Nephron progenitor cell (in vitro differentiated cells): ENCODE data around the gene NCL.

Experiments used
- DNase-seq: peaks from one replicate; pipeline ENCODE4 v3.0.0; 2021
- H3K27ac Mint-ChIP-seq: 2 replicates; pipeline ENCODE4 v1.8.0; 2021; ENCODE audit warnings: mild to moderate bottlenecking, moderate library complexity, mixed read lengths
- H3K27me3 Mint-ChIP-seq: 2 replicates; pipeline ENCODE4 v1.8.0; 2021; ENCODE audit warnings: mild to moderate bottlenecking, low read depth, mixed read lengths; ENCODE audit not compliant: poor library complexity
- H3K36me3 Mint-ChIP-seq: 2 replicates; pipeline ENCODE4 v1.8.0; 2021; ENCODE audit warnings: low read depth, mixed read lengths
- H3K4me1 Mint-ChIP-seq: 2 replicates; pipeline ENCODE4 v1.8.0; 2021; ENCODE audit warnings: mixed read lengths
- H3K4me3 Mint-ChIP-seq: 2 replicates; pipeline ENCODE4 v1.8.0; 2021; ENCODE audit warnings: mild to moderate bottlenecking, moderate library complexity, mixed read lengths
- H3K9me3 Mint-ChIP-seq: 2 replicates; pipeline ENCODE4 v1.8.0; 2021; ENCODE audit warnings: mild to moderate bottlenecking, moderate library complexity, mixed read lengths
- CTCF ChIP-seq: fragments of 200-600 bp; sonication (generic); IDR thresholded peaks from 2 replicates; pipeline ENCODE4 v1.5.0; 2021; ENCODE audit warnings: antibody characterized with exemption

The NCL gene

GRCh38 chr2:231497651-231498050 is 33.4 kb upstream of the NCL start:
- H3K9me3 Mint-ChIP-seq: no peaks in the 10 kb centered on the region
- H3K36me3 Mint-ChIP-seq: no peaks in the 10 kb centered on the region
- no peaks in the 10 kb centered on the region for H3K4me1 Mint-ChIP-seq
- DNase-seq: no peak
- H3K27ac Mint-ChIP-seq: no peak overlapping the region
- no peak overlapping the region for H3K4me3 Mint-ChIP-seq
- peaks cover 12% of the 10 kb centered on the region for H3K27me3 Mint-ChIP-seq
- no peak for TF ChIP-seq CTCF

- Mint-ChIP-seq H3K27me3 (peaks cover 7% of the 10 kb centered on the region), H3K36me3 (peaks cover 3% of the 10 kb centered on the region), H3K4me1 (no peaks in the 10 kb centered on the region), H3K9me3 (peaks cover 11% of the 10 kb centered on the region), H3K4me3 (no peak overlapping the region), H3K27ac (no peak overlapping the region)
- DNase-seq: no peak
- no peak for TF ChIP-seq CTCF
Observed at GRCh38 chr2:231494669-231495068, 30.4 kb upstream of the NCL start.

- Mint-ChIP-seq H3K9me3 (peaks cover 30% of the 10 kb centered on the region), H3K27ac (no peak overlapping the region), H3K36me3 (peaks cover 19% of the 10 kb centered on the region), H3K4me1 (no peaks in the 10 kb centered on the region), H3K27me3 (peaks cover 11% of the 10 kb centered on the region), H3K4me3 (no peak overlapping the region)
- DNase-seq: no peak
- TF ChIP-seq CTCF: no peak
Observed at GRCh38 chr2:231490801-231491200, 26.5 kb upstream of the NCL start.

GRCh38 chr2:231489990-231490389 is 25.7 kb upstream of the NCL start:
- DNase-seq: no peak
- Mint-ChIP-seq H3K9me3 (peaks cover 30% of the 10 kb centered on the region), H3K27ac (no peak overlapping the region), H3K4me1 (no peaks in the 10 kb centered on the region), H3K27me3 (peaks cover 11% of the 10 kb centered on the region), H3K36me3 (peaks cover 19% of the 10 kb centered on the region), H3K4me3 (no peak overlapping the region)
- no peak for TF ChIP-seq CTCF

- no peak overlapping the region for H3K27ac Mint-ChIP-seq
- TF ChIP-seq CTCF: no peak
- peaks cover 30% of the 10 kb centered on the region for H3K9me3 Mint-ChIP-seq
- no peak for DNase-seq
- peaks cover 19% of the 10 kb centered on the region for H3K36me3 Mint-ChIP-seq
- no peaks in the 10 kb centered on the region for H3K4me1 Mint-ChIP-seq
- no peak overlapping the region for H3K4me3 Mint-ChIP-seq
- H3K27me3 Mint-ChIP-seq: peaks cover 11% of the 10 kb centered on the region
Observed at GRCh38 chr2:231488331-231488730, 24.0 kb upstream of the NCL start.

GRCh38 chr2:231486851-231487596 is 22.7 kb upstream of the NCL start:
- H3K4me1 Mint-ChIP-seq: no peaks in the 10 kb centered on the region
- DNase-seq: no peak
- peaks cover 19% of the 10 kb centered on the region for H3K36me3 Mint-ChIP-seq
- no peak overlapping the region for H3K4me3 Mint-ChIP-seq
- peaks cover 11% of the 10 kb centered on the region for H3K27me3 Mint-ChIP-seq
- H3K27ac Mint-ChIP-seq: no peak overlapping the region
- H3K9me3 Mint-ChIP-seq: peaks cover 30% of the 10 kb centered on the region
- TF ChIP-seq CTCF: no peak
